Measurements from ENCODE around the gene MDK.

MDK gene, protein sequence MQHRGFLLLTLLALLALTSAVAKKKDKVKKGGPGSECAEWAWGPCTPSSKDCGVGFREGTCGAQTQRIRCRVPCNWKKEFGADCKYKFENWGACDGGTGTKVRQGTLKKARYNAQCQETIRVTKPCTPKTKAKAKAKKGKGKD

DNA sequence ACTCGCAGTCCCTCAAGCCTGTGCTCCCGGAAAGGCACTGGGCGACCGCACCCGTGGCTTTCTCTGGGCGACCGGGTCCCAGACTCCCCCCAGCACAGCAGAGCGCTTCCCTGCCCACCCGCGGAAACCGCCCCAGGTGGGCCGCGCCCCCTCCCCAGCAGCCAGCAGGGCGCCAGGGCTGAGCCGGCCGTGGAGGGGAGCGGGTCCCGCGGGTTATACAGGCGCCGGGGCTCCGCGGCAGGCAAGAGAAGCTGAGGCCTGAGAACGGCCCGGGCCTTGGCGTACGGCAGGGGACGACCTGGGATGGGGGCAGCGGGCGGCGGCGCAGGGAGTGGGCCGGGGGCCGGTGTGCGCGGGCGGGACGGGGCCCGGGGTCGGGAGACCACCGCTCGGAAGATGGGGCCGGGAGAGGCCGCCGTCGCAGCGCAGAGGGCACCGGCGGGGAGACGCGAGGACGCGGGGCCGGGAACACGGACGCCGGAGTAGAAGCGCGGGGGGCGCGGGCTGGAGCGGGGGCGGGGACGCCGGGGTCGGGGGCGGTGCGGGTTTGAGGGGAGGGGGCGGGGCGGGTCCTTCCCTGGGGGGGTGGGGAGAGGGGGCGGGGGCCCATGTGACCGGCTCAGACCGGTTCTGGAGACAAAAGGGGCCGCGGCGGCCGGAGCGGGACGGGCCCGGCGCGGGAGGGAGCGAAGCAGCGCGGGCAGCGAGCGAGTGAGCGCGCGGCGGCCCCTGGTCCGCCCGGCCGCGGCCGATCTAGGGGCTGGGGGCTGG lies at the start of gene MDK:
Gene MDK (plus strand): TSS at position 622 of the 771 bp plus-strand sequence. CDS start 389 bp downstream, outside the sequence.
- DNase-seq (ENCODE audit: low spot score): no peak

DNA sequence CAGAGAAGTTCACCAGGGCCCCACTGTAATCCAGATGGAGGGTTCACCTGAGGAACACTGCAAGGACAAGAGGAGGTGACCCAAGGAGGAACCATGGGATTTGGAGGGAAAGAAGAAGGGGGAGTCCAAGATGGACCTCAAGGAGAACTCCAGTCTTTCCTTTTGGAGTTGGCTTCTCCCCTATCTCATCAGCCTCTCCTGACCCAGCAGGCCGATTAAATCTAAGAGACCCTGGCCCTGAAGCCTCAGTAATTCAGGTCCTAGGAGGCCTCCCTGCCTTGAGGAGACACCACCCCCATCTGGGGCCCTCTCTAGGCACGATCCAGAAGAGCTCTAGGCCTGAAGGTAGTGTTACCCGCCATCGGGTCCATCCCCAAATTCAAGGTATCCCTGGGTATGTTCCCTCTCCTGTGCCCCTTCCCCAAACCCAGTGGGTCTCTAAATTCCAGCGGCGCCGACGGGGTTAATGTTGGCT lies 49.3 kb upstream of the MDK start:
- DNase-seq (ENCODE audit: low spot score): no peak

DNA sequence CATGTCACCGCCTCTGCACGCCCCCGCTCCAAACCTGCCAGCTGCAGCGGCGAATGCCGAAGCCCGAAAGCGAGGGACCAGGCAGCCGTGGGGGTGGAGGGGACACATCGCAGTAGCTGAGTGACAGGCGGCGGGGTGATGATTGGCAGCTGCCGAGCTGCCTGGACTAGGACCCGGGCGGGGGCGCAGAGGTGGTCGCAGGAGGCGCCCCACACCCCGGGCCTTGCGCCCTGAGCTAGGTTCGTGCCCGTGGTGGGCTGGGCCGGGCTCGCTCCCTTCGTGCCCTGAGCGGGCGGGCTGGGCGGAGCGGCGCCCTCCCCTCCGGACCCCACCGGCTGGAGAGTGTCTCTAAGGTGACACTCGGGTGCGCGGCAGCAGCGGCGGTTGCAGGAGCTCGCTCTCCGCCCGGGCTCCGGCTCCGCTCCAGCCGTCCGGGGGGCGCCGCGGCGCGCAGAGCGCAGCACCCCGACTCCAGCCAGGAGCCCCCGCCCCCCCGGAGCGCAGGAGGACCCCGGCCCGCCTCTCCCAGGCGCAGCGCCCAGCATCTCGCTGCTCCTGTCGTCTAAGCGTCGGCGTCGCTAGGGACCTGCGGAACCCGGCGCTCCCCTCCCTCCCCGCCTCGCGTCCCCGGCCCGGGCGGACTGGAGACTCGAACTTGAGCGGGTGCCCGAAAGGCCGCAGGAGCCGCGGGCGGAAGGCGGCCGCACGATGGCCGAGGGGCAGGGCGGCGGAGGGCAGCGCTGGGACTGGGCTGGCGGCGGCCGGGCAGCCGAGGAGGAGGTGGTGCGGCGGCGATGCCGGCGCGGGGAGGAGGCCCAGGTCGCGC lies 48.7 kb upstream of the MDK start:
- DNase-seq (ENCODE audit: low spot score): no peak

DNA sequence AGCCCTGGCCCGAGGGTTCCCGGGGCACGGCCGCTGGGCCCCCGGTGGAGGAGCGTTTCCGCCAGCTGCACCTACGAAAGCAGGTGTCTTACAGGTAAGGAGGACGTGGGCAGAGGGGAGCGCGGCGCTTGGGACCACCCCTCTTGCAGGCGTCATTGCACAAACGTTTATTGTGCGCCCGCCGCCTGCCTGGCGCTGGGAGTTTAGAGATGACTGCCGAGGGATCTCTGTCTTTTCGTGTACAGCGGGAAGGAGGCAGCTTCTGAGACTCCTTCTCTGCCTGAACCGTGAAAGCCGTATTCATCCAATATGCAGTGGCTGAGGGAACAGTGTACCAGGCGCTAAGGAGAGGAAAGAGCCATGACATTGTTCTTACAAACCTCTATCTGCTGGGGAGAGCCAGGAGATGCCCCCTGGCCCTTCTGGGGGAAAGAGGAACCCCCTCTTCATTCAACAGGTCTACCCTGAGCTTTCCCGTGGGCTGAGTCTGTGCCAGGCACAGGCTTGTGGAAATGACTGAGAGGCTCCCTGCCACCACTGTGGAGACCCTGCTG lies 48.0 kb upstream of the MDK start:
- no peak for DNase-seq (ENCODE audit: low spot score)

DNA sequence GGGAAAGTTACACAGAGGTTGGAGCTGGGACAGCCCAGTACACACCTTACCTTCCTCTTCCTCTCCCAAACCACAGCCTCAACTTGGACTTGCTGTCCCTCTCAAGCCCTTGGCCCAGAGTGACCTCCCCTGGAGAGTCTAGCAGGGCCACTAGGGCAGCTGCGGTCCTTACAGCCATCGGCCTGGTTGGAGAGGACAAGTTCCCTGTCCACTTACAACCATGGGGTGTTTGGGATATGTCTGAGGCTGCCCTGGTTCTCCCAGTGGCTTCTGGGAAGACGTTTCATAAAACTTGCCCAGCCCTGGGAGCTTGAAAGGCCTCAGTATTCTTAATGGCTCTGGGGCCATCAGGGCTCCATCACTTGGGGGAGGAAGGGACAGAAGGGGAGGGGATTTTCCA lies 47.3 kb upstream of the MDK start:
- no peak for DNase-seq (ENCODE audit: low spot score)

DNA sequence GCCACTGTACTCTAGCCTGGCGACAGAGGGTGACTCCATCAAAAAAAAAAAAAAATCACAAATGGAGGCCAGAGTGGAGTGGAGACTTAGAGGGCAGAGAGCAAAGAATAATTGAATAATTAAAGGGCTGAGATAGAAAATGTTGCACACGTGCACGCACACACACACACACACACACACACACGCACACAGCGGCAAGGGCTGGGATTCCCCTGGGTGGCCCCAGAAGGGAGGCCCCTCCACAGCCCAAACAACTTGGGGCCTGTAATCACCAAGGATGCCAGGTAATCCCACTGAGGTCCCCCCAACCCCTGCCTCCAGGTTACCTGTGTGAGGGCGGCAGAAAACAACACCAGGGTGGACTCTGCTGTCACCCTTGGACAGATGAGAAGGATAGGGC lies 46.2 kb upstream of the MDK start:
- DNase-seq (ENCODE audit: low spot score): no peak

DNA sequence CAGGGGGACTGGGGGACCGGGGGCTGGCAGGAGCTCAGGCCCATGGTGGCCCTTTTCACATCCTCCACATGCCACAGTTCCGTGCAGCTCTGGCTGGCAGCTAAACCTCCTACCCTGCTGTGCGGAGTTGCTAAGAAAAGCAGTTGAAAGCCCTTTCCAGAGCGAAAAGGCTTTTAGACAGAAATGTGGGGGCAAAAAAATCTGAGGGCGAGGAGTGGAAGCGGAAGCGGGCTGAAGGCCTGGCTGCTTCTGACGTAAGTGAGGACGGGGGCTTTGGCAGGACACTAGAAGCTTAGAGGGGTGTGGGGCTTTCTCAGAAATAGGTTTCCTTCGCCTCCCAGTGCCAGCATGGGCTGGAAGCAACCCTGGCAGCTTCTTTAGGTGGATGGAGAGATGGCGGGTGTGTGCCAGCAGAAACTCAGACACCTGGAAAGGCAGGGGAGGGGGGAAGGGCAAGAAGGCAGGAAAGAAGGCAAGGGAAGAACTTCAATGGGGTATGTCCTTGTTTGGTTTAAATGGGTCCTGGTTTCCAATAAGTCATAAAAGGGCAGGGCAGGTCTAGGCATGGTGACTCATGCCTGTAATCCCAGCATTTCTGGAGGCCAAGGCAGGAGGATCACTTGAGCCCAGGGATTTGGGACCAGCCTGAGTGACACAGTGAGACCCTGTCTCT lies 45.4 kb upstream of the MDK start:
- no peak for DNase-seq (ENCODE audit: low spot score)

DNA sequence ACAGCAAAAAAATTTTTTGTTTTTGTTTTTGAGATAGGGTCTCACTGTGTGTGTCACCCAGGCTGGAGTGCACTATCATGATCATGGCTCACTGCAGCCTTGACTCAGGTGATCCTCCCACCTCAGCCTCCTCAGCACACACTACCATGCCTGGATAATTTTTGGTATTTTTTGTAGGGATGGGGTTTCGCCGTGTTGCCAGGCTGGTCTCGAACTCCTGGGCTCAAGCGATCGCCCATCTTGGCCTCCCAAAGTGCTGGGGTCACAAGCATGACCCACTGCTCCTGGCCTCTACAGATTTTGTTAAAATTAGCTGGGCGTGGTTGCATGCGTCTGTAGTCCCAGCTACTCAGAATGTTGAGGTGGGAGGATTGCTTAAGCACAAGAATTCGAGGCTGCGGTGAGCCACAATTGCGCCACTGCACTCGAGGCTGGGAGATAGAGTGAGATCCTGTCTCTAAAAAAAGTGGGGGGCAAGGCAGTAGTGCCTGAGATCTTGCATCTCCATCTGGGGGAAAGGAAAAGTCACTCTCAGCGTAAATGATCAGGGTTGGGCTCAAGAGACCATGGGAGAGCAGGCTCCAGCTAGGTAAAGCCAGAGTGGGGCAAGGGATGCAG lies 44.8 kb upstream of the MDK start:
- no peak for DNase-seq (ENCODE audit: low spot score)

DNA sequence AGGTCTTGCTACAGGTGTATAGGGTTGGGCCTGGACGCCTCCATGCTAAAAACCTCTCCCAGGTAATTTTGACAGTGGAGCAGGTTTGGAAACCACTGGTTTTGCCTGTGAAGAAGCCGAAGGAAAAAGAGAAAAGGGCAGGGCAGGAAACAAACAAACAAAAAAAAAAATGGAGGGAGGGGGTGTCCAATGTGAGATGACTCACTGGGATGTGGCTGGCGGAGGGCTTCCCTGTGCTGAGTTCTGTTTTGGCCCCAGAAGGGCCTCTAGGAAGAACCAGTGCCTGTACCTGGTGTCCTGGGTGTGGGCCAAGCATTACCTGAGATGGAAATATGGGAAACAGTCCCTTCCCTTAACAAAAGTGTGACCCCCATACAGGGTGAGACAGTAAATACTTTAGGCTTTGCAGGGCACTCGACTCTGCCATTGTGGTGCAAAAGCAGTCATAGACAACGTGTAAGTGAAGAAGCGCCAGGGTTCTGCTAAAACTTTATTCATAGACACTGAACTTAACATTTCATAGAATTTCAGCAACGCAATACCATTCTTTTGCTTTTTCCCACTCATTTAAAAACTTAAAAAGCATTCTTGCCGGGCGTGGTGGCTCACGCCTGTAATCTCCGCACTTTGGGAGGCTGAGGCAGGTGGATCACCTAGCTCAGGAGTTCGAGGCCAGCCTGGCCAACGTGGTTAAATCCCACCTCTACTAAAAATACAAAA lies 43.7 kb upstream of the MDK start:
- no peak for DNase-seq (ENCODE audit: low spot score)

DNA sequence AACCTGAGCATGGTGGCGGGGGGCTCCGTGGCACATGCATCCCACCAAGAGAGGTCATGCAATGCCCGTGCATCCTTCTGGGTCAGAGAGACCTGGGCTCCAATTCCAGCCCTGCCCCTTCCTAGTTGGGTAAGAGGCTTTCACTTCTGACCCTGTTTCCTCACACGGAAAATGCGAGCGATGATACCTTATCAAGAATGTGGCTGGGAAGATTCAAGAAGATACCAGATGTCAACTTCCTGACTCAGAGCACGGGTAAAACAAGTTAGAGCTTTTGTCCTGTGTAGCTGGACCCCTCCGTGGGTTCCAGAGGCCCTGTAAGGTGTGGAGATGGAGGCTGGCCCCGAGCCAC lies 42.9 kb upstream of the MDK start:
- no peak for DNase-seq (ENCODE audit: low spot score)

DNA sequence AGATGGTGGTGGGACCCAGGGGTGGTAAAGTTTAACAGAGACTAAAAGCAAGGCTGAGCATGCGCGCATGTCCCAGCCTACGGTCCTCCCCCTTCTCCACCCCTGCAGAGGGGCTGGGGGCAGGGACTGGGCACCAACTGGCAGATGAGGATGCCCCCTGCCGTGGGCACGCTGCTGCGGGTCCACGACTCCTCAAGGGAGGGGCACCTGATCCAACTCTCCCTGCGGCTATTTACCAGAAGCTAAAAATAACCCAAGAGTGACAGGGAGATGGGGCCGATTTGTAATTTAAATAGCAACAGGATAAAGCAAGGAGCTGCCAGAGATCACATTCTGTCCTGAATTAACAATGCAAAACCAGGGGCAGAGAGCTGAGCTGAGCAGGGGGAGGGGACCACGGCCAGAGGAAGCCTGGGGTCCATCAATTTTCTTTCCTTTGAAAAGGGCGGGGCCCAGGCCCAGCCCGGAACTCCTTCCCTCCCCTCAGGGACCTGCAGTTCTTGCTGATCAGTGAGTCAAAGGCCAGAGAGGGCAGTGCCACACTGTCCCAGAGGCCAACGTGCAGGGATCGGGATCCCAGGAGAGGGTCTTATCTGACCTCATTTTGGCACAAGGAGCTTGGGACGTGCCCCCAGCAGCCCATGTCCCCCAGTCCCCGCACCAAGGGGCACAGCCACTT lies 42.3 kb upstream of the MDK start:
- DNase-seq (ENCODE audit: low spot score): no peak

DNA sequence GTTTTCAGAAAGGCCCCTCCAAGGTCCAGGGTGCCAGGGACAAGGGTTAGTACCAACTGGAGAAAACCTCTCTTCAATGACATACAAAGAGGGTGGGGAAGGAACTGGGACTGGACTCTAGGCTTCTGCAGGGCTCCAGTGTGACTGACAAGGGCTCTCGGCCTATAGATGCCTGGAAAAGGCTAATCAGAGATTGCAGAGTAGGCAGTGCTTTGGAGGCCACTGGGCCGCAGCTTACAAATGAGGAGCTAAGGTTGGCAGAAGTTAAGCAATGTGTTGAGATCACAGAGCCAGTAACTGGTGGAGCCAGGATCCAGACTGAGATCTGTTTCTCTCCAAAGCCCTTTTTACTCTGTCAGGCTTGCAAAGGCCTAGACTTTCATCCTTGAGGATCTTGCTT lies 41.7 kb upstream of the MDK start:
- no peak for DNase-seq (ENCODE audit: low spot score)

DNA sequence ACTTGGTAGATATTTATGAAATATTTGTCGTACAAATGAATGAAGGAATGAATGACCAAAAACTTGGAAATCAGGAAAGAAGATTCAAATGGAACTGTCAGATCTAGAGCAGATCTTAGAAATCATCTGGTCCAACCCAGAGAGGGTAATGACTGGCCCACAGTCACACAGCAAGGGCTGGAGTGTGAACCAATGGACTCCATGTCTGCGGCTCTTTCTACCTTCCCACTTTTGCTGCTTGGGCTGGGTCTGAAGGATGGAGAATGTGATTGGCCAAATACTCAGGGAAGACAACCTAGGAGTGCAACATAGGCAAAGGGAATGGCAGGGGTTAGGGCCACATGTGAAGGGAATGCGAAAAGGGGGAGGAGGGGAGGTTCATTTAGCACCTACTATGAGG lies 40.0 kb upstream of the MDK start:
- DNase-seq (ENCODE audit: low spot score): no peak

DNA sequence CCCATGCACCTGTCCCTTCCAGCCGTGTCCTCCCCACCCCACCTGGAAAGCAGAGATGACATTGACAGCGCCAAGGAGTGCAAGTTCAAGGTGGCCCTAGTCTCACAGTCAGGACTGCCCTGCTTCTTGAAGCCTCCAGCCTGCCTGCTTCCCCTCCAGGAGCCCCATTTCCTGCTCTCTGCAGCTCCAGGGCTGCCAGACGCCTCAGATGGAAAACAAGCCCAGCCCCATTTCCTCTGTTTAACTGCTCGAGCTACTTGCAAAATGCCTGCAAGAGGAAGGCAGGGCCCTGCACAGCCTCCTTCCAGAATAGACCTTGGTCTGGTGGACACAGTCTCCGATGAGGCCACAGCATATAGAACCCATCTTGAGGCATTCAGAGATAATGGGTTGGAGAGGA lies 39.2 kb upstream of the MDK start:
- DNase-seq (ENCODE audit: low spot score): no peak

DNA sequence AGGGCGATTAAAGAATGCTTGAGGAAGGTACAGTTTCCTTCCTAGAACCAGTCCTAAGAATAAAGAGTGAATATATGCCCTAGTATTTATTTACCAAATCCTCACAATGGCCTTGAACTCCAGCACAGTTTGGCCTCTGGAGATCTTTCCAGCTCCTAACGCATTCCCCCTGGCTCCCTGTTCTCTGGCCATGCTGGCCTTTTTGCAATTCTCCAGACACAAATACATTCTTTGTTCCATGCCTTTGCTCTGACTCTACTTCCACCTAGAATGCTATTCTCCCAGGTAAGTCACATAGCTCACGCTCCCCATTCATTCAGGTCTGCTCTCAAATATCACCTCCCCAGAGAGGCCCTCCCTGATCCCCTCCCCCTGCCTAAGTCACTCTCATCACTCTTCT lies 37.9 kb upstream of the MDK start:
- no peak for DNase-seq (ENCODE audit: low spot score)

DNA sequence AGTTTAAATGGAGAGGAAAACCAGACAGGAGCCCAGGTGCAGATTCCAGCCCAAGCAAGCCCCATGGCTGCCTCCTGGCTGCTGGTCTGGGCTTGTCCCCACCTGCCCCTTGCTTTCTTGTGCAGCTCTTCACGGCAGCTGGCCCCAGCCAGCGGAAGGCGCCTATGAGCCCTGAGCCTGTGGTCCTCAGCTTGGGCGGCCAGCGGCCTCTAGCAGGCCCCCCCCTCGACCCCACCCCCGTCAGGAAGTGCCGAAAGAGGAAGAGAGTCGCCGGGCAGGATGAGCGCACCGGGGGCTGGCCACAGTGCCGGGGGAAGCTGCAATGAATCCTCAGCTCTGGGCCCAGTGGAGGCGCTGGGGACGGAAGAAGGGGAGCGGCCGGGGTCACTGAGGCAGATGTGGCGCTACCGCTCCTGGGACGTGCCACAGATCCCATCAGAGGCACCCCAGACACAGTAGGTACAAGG lies 36.3 kb upstream of the MDK start:
- no peak for DNase-seq (ENCODE audit: low spot score)

DNA sequence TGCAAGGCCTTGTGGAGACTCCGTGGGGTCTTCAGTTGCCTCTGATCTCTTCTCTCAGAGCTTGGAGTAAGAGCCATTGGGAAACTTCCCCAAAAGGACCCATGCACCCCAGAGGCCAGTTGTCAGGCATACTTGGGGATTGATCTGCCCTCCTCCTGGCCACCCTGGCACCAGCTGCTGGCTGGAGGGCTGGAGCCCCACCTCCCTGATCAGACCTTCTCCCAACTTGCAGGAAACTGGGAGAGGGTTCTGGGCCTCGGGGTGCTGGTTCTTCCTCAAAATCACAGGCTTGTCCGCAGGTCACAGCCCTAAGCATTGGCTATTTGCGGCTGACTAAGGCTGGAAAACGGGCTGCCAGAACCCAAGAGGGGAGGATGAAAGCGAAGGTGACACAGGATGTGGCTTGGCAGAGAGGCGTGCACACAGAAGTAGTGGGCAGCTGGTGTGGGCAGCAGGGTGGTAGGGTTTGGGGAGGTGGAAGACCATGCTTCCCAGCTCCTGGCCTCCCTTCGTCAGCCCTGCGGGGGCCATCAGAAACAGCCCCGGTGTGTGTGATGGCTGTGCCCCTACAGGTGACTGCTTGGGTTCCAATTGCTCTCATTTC lies 35.5 kb upstream of the MDK start:
- DNase-seq (ENCODE audit: low spot score): peak; percentile 37

DNA sequence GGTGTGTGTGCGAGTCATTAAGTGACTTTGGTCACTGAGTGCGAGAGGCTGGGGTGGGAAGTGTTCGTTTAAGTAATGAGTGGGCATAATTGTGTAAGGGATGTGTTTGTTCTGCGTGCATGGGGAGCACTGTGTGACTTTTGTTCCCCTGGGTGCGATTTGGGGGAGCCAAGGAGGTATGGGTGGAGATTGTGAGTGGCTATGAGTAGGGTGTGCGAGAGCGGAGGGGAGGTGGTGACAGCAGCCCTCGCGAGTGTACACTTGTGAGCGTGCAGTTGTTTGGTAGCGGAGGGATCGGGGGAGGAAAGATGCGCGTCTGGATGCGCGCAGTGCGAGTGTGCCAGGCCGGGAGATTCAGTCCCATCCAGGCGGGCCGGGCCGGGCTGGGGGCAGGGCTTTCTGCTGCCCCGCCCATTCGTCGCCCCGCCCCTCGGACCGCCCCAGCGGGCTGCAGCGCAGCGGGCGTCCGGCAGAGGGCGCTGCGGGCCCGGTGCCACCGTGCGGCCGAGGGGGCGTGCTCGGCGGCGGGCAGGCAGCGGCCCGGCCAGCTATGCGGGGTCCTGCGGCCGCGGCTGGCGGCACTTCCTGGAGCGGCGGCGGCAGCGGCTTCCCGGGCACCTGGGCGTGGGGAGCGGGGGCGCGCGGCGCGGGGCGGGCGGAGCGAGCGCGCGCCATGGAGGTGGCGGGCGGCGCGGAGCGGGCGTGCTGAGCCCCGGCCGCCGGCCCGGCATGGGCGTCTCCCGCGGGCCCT lies 34.4 kb upstream of the MDK start, which contains the start of gene DGKZ:
Gene DGKZ (plus strand): TSS at position 578 of the 751 bp plus-strand sequence. CDS start 197 bp downstream, outside the sequence.
- DNase-seq (ENCODE audit: low spot score): peak; percentile 85
